Measurements from ENCODE around the gene LCE2B.

DNA sequence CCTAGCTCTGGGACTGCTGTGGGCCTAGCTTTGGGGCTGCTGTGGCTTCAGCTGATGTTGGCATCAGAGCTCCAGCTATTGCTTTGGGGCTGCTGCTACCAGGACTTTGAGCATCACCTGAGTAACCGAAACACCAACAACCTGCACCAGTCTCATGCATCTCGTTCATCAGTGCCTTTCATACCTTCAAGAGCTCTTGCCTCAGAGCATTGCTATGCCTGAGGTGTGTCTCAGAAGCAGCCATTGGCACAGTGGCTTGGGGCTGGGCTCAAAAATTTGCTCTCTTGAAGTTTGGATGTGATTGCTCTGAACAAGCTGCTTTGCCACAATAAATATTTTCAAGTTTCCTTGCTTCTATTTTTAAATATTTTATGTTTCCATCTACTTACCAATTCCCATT lies 29.5 kb upstream of the LCE2B start:
- TF ChIP-seq, protein P1, sequence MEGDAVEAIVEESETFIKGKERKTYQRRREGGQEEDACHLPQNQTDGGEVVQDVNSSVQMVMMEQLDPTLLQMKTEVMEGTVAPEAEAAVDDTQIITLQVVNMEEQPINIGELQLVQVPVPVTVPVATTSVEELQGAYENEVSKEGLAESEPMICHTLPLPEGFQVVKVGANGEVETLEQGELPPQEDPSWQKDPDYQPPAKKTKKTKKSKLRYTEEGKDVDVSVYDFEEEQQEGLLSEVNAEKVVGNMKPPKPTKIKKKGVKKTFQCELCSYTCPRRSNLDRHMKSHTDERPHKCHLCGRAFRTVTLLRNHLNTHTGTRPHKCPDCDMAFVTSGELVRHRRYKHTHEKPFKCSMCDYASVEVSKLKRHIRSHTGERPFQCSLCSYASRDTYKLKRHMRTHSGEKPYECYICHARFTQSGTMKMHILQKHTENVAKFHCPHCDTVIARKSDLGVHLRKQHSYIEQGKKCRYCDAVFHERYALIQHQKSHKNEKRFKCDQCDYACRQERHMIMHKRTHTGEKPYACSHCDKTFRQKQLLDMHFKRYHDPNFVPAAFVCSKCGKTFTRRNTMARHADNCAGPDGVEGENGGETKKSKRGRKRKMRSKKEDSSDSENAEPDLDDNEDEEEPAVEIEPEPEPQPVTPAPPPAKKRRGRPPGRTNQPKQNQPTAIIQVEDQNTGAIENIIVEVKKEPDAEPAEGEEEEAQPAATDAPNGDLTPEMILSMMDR (IDR thresholded peaks at IDR 0.05; ENCODE audit: insufficient read depth, low read depth, low read length) = no peak
- no peak for TF ChIP-seq EZH2 (IDR thresholded peaks at IDR 0.05; ENCODE audit: insufficient read depth, low read length)
